ENCODE measurements around the gene NUB1. TPM values are rescaled to one million over a fixed set of nuclear protein-coding genes. Genes with fewer than 3 reads are reported as not detected.

Gene NUB1
- total RNA-seq, 1 donor from 2014 or later = 61.7 TPM

DNA sequence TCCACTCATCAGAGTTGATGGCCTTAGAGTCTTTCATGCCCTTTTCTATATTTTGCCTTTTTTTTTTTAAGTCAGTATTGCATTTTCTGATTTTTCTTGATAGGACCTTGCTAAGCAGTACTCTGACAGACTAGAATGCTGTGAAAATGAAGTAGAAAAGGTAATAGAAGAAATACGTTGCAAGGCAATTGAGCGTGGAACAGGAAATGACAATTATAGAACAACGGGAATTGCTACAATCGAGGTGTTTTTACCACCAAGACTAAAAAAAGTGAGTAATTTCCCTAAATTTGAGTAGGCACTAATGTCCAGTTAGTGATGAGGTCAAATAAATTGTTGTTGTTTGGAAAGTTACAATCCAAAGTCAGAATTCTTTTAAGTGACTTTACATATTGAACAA is 7.4 kb downstream of the NUB1 start:
- Mint-ChIP-seq H3K27me3 (ENCODE audit: insufficient read depth, low read depth) (peaks cover 2% of the 10 kb centered on the region), H3K4me1 (peaks cover 7% of the 10 kb centered on the region), H3K36me3 (peaks cover 7% of the 10 kb centered on the region), H3K4me3 (no peak overlapping the region), H3K27ac (no peak overlapping the region), H3K9me3 (no peaks in the 10 kb centered on the region)
- peaks cover 8% of the 10 kb centered on the region for H3K79me2 ChIP-seq (ENCODE audit: low read depth)
- no peaks in the 10 kb centered on the region for H3K4me1 ChIP-seq
- no peak overlapping the region for H3K4me3 ChIP-seq
- peaks cover 17% of the 10 kb centered on the region for H3F3A ChIP-seq (ENCODE audit: low read depth)
- H3K36me3 ChIP-seq = no peaks in the 10 kb centered on the region
- no peak overlapping the region for H3K9ac ChIP-seq
- H3K27me3 ChIP-seq = no peaks in the 10 kb centered on the region
- H3K4me2 ChIP-seq = no peak overlapping the region
- no peak for DNase-seq (ENCODE audit: low spot score)
- H2AFZ ChIP-seq (replicated peaks) = no peak overlapping the region
- no peak overlapping the region for H3K27ac ChIP-seq
- H4K20me1 ChIP-seq (ENCODE audit: low read depth) = peaks cover 11% of the 10 kb centered on the region
- TF ChIP-seq EZH2 (IDR thresholded peaks at IDR 0.05) (no peak), EZH2phosphoT487 (IDR thresholded peaks at IDR 0.05) (no peak)
- TF ChIP-seq, protein P1, sequence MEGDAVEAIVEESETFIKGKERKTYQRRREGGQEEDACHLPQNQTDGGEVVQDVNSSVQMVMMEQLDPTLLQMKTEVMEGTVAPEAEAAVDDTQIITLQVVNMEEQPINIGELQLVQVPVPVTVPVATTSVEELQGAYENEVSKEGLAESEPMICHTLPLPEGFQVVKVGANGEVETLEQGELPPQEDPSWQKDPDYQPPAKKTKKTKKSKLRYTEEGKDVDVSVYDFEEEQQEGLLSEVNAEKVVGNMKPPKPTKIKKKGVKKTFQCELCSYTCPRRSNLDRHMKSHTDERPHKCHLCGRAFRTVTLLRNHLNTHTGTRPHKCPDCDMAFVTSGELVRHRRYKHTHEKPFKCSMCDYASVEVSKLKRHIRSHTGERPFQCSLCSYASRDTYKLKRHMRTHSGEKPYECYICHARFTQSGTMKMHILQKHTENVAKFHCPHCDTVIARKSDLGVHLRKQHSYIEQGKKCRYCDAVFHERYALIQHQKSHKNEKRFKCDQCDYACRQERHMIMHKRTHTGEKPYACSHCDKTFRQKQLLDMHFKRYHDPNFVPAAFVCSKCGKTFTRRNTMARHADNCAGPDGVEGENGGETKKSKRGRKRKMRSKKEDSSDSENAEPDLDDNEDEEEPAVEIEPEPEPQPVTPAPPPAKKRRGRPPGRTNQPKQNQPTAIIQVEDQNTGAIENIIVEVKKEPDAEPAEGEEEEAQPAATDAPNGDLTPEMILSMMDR (IDR thresholded peaks at IDR 0.05) = no peak
- H3K9me3 ChIP-seq (ENCODE audit: low read depth) = no peaks in the 10 kb centered on the region

DNA sequence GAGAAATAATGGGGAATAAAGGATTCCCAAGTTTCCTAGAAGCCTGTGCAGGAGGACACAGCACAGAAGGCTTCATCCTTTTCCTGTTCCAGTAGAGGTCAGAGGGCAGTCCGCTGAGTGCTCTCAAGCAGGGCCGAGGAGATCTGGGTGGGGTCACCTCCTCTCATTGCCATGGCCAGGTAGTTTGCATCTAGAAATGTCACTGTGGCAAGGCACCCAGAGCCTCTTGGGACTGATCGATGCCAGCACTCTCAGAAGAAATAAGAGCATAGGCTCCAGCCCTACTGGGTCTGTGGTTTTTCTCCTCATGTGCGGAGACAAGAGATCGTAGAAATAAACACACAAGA is 7.9 kb downstream of the NUB1 start:
- no peaks in the 10 kb centered on the region for H3K9me3 ChIP-seq (ENCODE audit: low read depth)
- TF ChIP-seq EZH2 (IDR thresholded peaks at IDR 0.05) (no peak), EZH2phosphoT487 (IDR thresholded peaks at IDR 0.05) (no peak)
- TF ChIP-seq, protein P1 (IDR thresholded peaks at IDR 0.05) = no peak
- H3K36me3 ChIP-seq = no peaks in the 10 kb centered on the region
- no peak overlapping the region for H3K4me2 ChIP-seq
- DNase-seq (ENCODE audit: low spot score) = no peak
- peaks cover 17% of the 10 kb centered on the region for H3F3A ChIP-seq (ENCODE audit: low read depth)
- no peak overlapping the region for H3K9ac ChIP-seq
- peak overlapping the region; percentile 54 for H3K4me3 Mint-ChIP-seq
- no peaks in the 10 kb centered on the region for H3K27me3 ChIP-seq
- no peak overlapping the region for H3K4me3 ChIP-seq
- H4K20me1 ChIP-seq (ENCODE audit: low read depth) = peaks cover 11% of the 10 kb centered on the region
- H2AFZ ChIP-seq (replicated peaks) = no peak overlapping the region
- peaks cover 2% of the 10 kb centered on the region for H3K27me3 Mint-ChIP-seq (ENCODE audit: insufficient read depth, low read depth)
- no peaks in the 10 kb centered on the region for H3K4me1 ChIP-seq
- H3K9me3 Mint-ChIP-seq = no peaks in the 10 kb centered on the region
- H3K4me1 Mint-ChIP-seq = peaks cover 7% of the 10 kb centered on the region
- peaks cover 5% of the 10 kb centered on the region for H3K79me2 ChIP-seq (ENCODE audit: low read depth)
- peaks cover 7% of the 10 kb centered on the region for H3K36me3 Mint-ChIP-seq
- no peak overlapping the region for H3K27ac ChIP-seq
- no peak overlapping the region for H3K27ac Mint-ChIP-seq

DNA sequence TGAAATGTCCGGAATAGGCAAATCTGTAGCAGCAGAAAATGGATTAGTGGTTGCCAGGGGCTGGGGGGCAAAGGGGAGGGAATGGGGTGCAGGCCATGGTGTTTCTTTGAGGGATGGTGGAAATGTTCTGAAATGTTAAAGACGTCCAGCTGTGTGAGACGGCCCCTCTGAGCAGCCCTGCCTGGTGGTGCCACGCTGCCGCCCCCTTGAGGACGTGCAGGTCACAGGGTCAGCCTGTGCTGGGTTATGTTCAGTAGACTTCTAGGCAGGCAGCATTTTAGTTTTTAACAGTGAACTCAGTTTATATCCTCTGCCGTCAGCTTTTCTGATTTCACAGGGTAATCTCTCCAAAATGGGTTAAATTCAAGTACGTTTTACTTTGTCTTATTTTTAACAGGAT is 9.4 kb downstream of the NUB1 start:
- TF ChIP-seq EZH2 (IDR thresholded peaks at IDR 0.05) = no peak
- TF ChIP-seq, protein P1 (IDR thresholded peaks at IDR 0.05) = peak; percentile 47
- Mint-ChIP-seq H3K9me3 (no peaks in the 10 kb centered on the region), H3K27me3 (ENCODE audit: insufficient read depth, low read depth) (peaks cover 2% of the 10 kb centered on the region), H3K27ac (no peak overlapping the region), H3K4me1 (peaks cover 7% of the 10 kb centered on the region), H3K4me3 (no peak overlapping the region), H3K36me3 (peaks cover 10% of the 10 kb centered on the region)
- H3K36me3 ChIP-seq = no peaks in the 10 kb centered on the region
- H3K4me1 ChIP-seq = no peaks in the 10 kb centered on the region
- no peak overlapping the region for H3K27ac ChIP-seq
- H3K9me3 ChIP-seq (ENCODE audit: low read depth) = no peaks in the 10 kb centered on the region
- H4K20me1 ChIP-seq (ENCODE audit: low read depth) = peaks cover 11% of the 10 kb centered on the region
- H3F3A ChIP-seq (ENCODE audit: low read depth) = peaks cover 9% of the 10 kb centered on the region
- H3K9ac ChIP-seq = no peak overlapping the region
- no peak overlapping the region for H3K4me3 ChIP-seq
- H2AFZ ChIP-seq (replicated peaks) = no peak overlapping the region
- DNase-seq (ENCODE audit: low spot score) = peak; percentile 36
- H3K27me3 ChIP-seq = no peaks in the 10 kb centered on the region
- no peaks in the 10 kb centered on the region for H3K79me2 ChIP-seq (ENCODE audit: low read depth)
- no peak overlapping the region for H3K4me2 ChIP-seq
